Activated T-cell treated with anti-CD3 and anti-CD28 coated beads, Interleukin-2, amount 50 U/mL, for 72 hours (primary cell): ENCODE measurements around the gene DNAJC15. TPM values are rescaled to one million over a fixed set of nuclear protein-coding genes. Genes with fewer than 3 reads are reported as not detected.
A peak's percentile ranks its signal among the peaks of the same experiment; 100 is the strongest.

Source experiments
- ATAC-seq, 2 donors: fragments of 150-1000 bp; cut with Tn5 transposase; replicated peaks in 1 of 2; 2 replicates each; pipeline ENCODE4 v1.10.0; 2021; ENCODE audit warnings: moderate library complexity in 2 of 2, mild to moderate bottlenecking in 1 of 2
- DNase-seq, 2 donors: peaks; one replicate each; pipeline ENCODE4 v3.0.0; 2021 to 2022; ENCODE audit warnings: mixed read lengths in 1 of 2
- H3K27ac Mint-ChIP-seq: one replicate; pipeline ENCODE4 v1.8.0; 2022; ENCODE audit warnings: mild to moderate bottlenecking, moderate library complexity, mixed read lengths
- H3K27me3 Mint-ChIP-seq: one replicate; pipeline ENCODE4 v1.8.0; 2022; ENCODE audit warnings: low read depth, mixed read lengths
- H3K36me3 Mint-ChIP-seq, 2 donors: one replicate each; pipeline ENCODE4 v1.8.0; 2022; ENCODE audit warnings: mixed read lengths in 2 of 2, mild to moderate bottlenecking in 1 of 2; ENCODE audit not compliant: insufficient read depth in 2 of 2
- H3K4me1 Mint-ChIP-seq: one replicate; pipeline ENCODE4 v1.8.0; 2022; ENCODE audit warnings: low read depth, mixed read lengths
- H3K4me3 Mint-ChIP-seq, 2 donors: one replicate each; pipeline ENCODE4 v1.8.0; 2022; ENCODE audit warnings: mild to moderate bottlenecking in 2 of 2, mixed read lengths in 2 of 2, moderate library complexity in 2 of 2
- H3K9me3 Mint-ChIP-seq, 2 donors: one replicate each; pipeline ENCODE4 v1.8.0; 2022; ENCODE audit warnings: mixed read lengths in 2 of 2
- total RNA-seq, 2 donors: library from RNA; stranded (reverse); gene quantifications; one replicate each; pipeline ENCODE4 v1.2.3, GENCODE V29; 2022

The DNAJC15 gene
- total RNA-seq, 2 donors from 2014 or later, result 20.2 to 23.5 TPM

GRCh38 chr13:43008596-43008995, 14.8 kb upstream of the DNAJC15 start:
- Mint-ChIP-seq H3K27ac (no peak overlapping the region), H3K4me3 (no peak overlapping the region), H3K27me3 (no peaks in the 10 kb centered on the region), H3K9me3 (no peaks in the 10 kb centered on the region), H3K4me1 (no peaks in the 10 kb centered on the region), H3K36me3 (no peaks in the 10 kb centered on the region)
- ATAC-seq, result no peak
- no peak for DNase-seq

GRCh38 chr13:43009506-43009905, 13.9 kb upstream of the DNAJC15 start:
- H3K4me3 Mint-ChIP-seq, result no peak overlapping the region
- H3K36me3 Mint-ChIP-seq, result no peaks in the 10 kb centered on the region
- no peak overlapping the region for H3K27ac Mint-ChIP-seq
- no peaks in the 10 kb centered on the region for H3K4me1 Mint-ChIP-seq
- H3K9me3 Mint-ChIP-seq, result no peaks in the 10 kb centered on the region
- H3K27me3 Mint-ChIP-seq, result no peaks in the 10 kb centered on the region
- DNase-seq (no peak), ATAC-seq (no peak)

GRCh38 chr13:43014162-43014561, 9.2 kb upstream of the DNAJC15 start:
- H3K27ac Mint-ChIP-seq, result no peak overlapping the region
- H3K4me3 Mint-ChIP-seq, result no peak overlapping the region

GRCh38 chr13:43016226-43016625, 7.2 kb upstream of the DNAJC15 start:
- H3K27me3 Mint-ChIP-seq, result no peaks in the 10 kb centered on the region
- no peaks in the 10 kb centered on the region for H3K4me1 Mint-ChIP-seq
- H3K27ac Mint-ChIP-seq, result no peak overlapping the region
- ATAC-seq (no peak), DNase-seq (no peak)
- no peaks in the 10 kb centered on the region for H3K9me3 Mint-ChIP-seq
- H3K4me3 Mint-ChIP-seq, result no peak overlapping the region
- H3K36me3 Mint-ChIP-seq, result no peaks in the 10 kb centered on the region

More at GRCh38 chr13:43014162-43014561, 9.2 kb upstream of the DNAJC15 start:
- no peaks in the 10 kb centered on the region for H3K27me3 Mint-ChIP-seq
- H3K9me3 Mint-ChIP-seq, result no peaks in the 10 kb centered on the region
- no peak for ATAC-seq
- no peaks in the 10 kb centered on the region for H3K36me3 Mint-ChIP-seq
- no peak for DNase-seq
- no peaks in the 10 kb centered on the region for H3K4me1 Mint-ChIP-seq

GRCh38 chr13:43019811-43020210, 3.6 kb upstream of the DNAJC15 start:
- peaks cover 18% of the 10 kb centered on the region for H3K4me1 Mint-ChIP-seq
- H3K27ac Mint-ChIP-seq, result no peak overlapping the region
- no peaks in the 10 kb centered on the region for H3K27me3 Mint-ChIP-seq
- no peak for DNase-seq
- H3K36me3 Mint-ChIP-seq, result peaks cover 0 to 2% of the 10 kb centered on the region in 2 donors
- no peak overlapping the region for H3K4me3 Mint-ChIP-seq
- no peak for ATAC-seq
- H3K9me3 Mint-ChIP-seq, result no peaks in the 10 kb centered on the region

GRCh38 chr13:43020794-43021193, 2.6 kb upstream of the DNAJC15 start:
- Mint-ChIP-seq H3K4me1 (peaks cover 26% of the 10 kb centered on the region), H3K9me3 (no peaks in the 10 kb centered on the region), H3K36me3 (peaks cover 0 to 2% of the 10 kb centered on the region in 2 donors), H3K27ac (no peak overlapping the region), H3K27me3 (no peaks in the 10 kb centered on the region), H3K4me3 (no peak overlapping the region)
- ATAC-seq (no peak), DNase-seq (no peak)

GRCh38 chr13:43021926-43022670, 1.3 kb upstream of the DNAJC15 start:
- no peak overlapping the region for H3K27ac Mint-ChIP-seq
- H3K4me3 Mint-ChIP-seq, result no peak overlapping the region
- peaks cover 28% of the 10 kb centered on the region for H3K4me1 Mint-ChIP-seq
- ATAC-seq (no peak), DNase-seq (no peak)
- peaks cover 0 to 2% of the 10 kb centered on the region in 2 donors for H3K36me3 Mint-ChIP-seq
- H3K9me3 Mint-ChIP-seq, result no peaks in the 10 kb centered on the region
- H3K27me3 Mint-ChIP-seq, result no peaks in the 10 kb centered on the region

- ATAC-seq (no peak), DNase-seq (no peak)
- H3K36me3 Mint-ChIP-seq, result peaks cover 0 to 2% of the 10 kb centered on the region in 2 donors
- H3K9me3 Mint-ChIP-seq, result no peaks in the 10 kb centered on the region
- peaks cover 32% of the 10 kb centered on the region for H3K4me1 Mint-ChIP-seq
- no peaks in the 10 kb centered on the region for H3K27me3 Mint-ChIP-seq
- H3K4me3 Mint-ChIP-seq, result peak overlapping the region; percentile 97 to 99
- H3K27ac Mint-ChIP-seq, result no peak overlapping the region
Measured at GRCh38 chr13:43022934-43023288, 475 bp upstream of the DNAJC15 start.

GRCh38 chr13:43026262-43026661, 2.9 kb downstream of the DNAJC15 start:
- H3K36me3 Mint-ChIP-seq, result peaks cover 4 to 12% of the 10 kb centered on the region in 2 donors

GRCh38 chr13:43030548-43030947, 7.2 kb downstream of the DNAJC15 start:
- Mint-ChIP-seq H3K4me3 (no peak overlapping the region), H3K27ac (no peak overlapping the region), H3K27me3 (no peaks in the 10 kb centered on the region), H3K9me3 (peaks cover 0 to 3% of the 10 kb centered on the region in 2 donors), H3K4me1 (peaks cover 41% of the 10 kb centered on the region), H3K36me3 (peaks cover 10 to 21% of the 10 kb centered on the region in 2 donors)
- DNase-seq (no peak), ATAC-seq (no peak)

More at GRCh38 chr13:43026262-43026661, 2.9 kb downstream of the DNAJC15 start:
- ATAC-seq (no peak), DNase-seq (no peak)
- Mint-ChIP-seq H3K27ac (no peak overlapping the region), H3K27me3 (no peaks in the 10 kb centered on the region), H3K4me3 (no peak overlapping the region), H3K9me3 (no peaks in the 10 kb centered on the region), H3K4me1 (peaks cover 48% of the 10 kb centered on the region)

GRCh38 chr13:43031881-43032280, 8.5 kb downstream of the DNAJC15 start:
- H3K27me3 Mint-ChIP-seq, result no peaks in the 10 kb centered on the region
- no peak for DNase-seq
- no peak overlapping the region for H3K27ac Mint-ChIP-seq
- ATAC-seq, result no peak
- peaks cover 0 to 3% of the 10 kb centered on the region in 2 donors for H3K9me3 Mint-ChIP-seq
- no peak overlapping the region for H3K4me3 Mint-ChIP-seq
- peaks cover 41% of the 10 kb centered on the region for H3K4me1 Mint-ChIP-seq
- H3K36me3 Mint-ChIP-seq, result peaks cover 10 to 21% of the 10 kb centered on the region in 2 donors

- H3K27me3 Mint-ChIP-seq, result no peaks in the 10 kb centered on the region
- peaks cover 33% of the 10 kb centered on the region for H3K4me1 Mint-ChIP-seq
- H3K36me3 Mint-ChIP-seq, result peaks cover 10 to 21% of the 10 kb centered on the region in 2 donors
- no peak overlapping the region for H3K4me3 Mint-ChIP-seq
- ATAC-seq (peak; percentile 43 to 44), DNase-seq (no peak)
- H3K9me3 Mint-ChIP-seq, result peaks cover 0 to 3% of the 10 kb centered on the region in 2 donors
- no peak overlapping the region for H3K27ac Mint-ChIP-seq
Measured at GRCh38 chr13:43033038-43033437, 9.7 kb downstream of the DNAJC15 start.

GRCh38 chr13:43036351-43037250, 13.2 kb downstream of the DNAJC15 start:
- H3K36me3 Mint-ChIP-seq, result peaks cover 7 to 14% of the 10 kb centered on the region in 2 donors
- H3K27ac Mint-ChIP-seq, result no peak overlapping the region
- peaks cover 0 to 3% of the 10 kb centered on the region in 2 donors for H3K9me3 Mint-ChIP-seq
- H3K4me3 Mint-ChIP-seq, result no peak overlapping the region
- peaks cover 22% of the 10 kb centered on the region for H3K4me1 Mint-ChIP-seq
- ATAC-seq, result no peak
- H3K27me3 Mint-ChIP-seq, result no peaks in the 10 kb centered on the region
- no peak for DNase-seq
